AG09309 (cell line): ENCODE measurements around the gene LRIT2.

Source experiments
- DNase-seq: peaks from one replicate; pipeline ENCODE4 v3.0.0-alpha.2; 2010; ENCODE audit warnings: low read depth
- H3K4me3 ChIP-seq: 2 replicates; pipeline ENCODE4 v1.5.1; 2011; ENCODE audit warnings: mild to moderate bottlenecking, low read depth, low read length, moderate library complexity; ENCODE audit not compliant: control insufficient read depth
- CTCF ChIP-seq: IDR thresholded peaks from 2 replicates; pipeline ENCODE4 v1.5.1; 2011; ENCODE audit warnings: mild to moderate bottlenecking, low read depth, low read length, inconsistent platforms; ENCODE audit not compliant: insufficient read depth, control insufficient read depth; ENCODE audit errors: missing control alignments

The LRIT2 gene

GRCh38 chr10:84208023-84208422, 17.3 kb downstream of the LRIT2 start:
- TF ChIP-seq CTCF, result no peak
- H3K4me3 ChIP-seq, result no peak overlapping the region

DNA sequence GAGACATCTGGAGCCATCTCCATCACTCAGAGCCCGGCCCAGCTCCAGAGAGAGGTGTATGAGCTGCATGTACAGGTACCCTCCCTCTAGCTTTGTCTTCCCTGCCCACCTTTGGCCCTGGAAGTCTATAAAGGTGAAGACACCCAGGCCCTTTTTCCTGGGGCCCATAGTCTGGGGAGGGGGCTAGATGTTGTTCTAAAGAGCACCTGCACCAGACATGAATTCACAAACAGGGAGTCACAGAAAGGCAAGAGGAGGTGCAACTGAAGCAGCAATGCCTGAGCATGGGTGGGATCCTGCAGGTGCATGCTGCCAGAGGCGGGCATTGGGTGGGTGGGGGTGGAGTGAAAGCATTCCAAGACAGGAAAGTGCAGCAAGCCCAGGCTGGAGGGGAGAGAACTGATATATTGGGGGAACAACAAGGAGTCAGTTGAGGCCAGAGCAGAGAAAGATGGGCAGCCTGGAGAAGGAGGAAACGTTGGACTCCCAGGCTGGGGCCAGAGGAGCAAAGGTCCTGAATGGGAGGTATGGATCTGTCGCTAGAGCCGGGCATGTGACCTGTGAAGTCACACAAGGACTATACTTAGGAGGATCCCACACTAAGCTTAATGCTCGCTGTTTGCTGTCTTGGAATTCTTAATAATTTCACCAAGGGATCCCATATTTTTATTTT, 19.4 kb downstream of the LRIT2 start:
- DNase-seq, result no peak
- no peak for TF ChIP-seq CTCF
- H3K4me3 ChIP-seq, result no peak overlapping the region

More at GRCh38 chr10:84208023-84208422, 17.3 kb downstream of the LRIT2 start:
- no peak for DNase-seq

GRCh38 chr10:84205049-84205852, 20.1 kb downstream of the LRIT2 start:
- H3K4me3 ChIP-seq, result no peak overlapping the region
- no peak for DNase-seq
- peak; percentile 76 for TF ChIP-seq CTCF

GRCh38 chr10:84204610-84205009, 20.7 kb downstream of the LRIT2 start:
- H3K4me3 ChIP-seq, result no peak overlapping the region
- no peak for DNase-seq
- TF ChIP-seq CTCF, result no peak

- no peak for DNase-seq
- no peak overlapping the region for H3K4me3 ChIP-seq
- TF ChIP-seq CTCF, result peak; percentile 19
Measured at GRCh38 chr10:84204122-84204521, 21.2 kb downstream of the LRIT2 start.

DNA sequence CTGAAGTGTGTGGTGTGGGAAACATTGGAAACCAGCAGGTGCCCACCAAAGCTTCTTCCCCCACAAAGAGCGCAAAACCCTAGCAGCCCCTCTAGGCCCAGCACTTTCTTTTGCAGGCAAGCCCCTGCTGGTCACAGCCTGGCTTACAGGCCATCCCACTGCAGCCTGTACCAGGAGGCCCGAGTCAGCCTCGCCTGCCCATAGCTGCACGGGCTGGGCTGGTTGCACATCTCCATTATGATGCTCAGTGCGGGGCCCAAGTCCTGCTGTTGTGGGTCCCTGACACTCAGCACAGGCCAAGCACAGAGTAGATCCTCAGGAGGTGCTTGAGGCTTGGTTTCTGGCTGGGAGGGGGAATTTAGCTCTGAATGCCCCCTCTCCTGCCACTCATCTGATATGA, 23.0 kb downstream of the LRIT2 start:
- DNase-seq, result no peak

More for the DNA sequence above, 23.0 kb downstream of the LRIT2 start:
- no peak for TF ChIP-seq CTCF
- no peak overlapping the region for H3K4me3 ChIP-seq
